C4-2B (cell line): ENCODE results near the gene IRS4.
A peak's percentile ranks its signal among the peaks of the same experiment; 100 is the strongest.

Experiments used
- H3K27ac ChIP-seq: fragments of 450-650 bp; 2 replicates; pipeline ENCODE4 v1.5.1; 2017
- ZFX ChIP-seq: fragments of 450-650 bp; IDR thresholded peaks from 2 replicates; pipeline ENCODE4 v1.6.1; 2017
- TF ChIP-seq, protein P1 (sequence below): fragments of 450-650 bp; conservative IDR thresholded peaks from 2 replicates; pipeline ENCODE4 v1.5.1; 2017; ENCODE audit warnings: mild to moderate bottlenecking

Gene IRS4

DNA sequence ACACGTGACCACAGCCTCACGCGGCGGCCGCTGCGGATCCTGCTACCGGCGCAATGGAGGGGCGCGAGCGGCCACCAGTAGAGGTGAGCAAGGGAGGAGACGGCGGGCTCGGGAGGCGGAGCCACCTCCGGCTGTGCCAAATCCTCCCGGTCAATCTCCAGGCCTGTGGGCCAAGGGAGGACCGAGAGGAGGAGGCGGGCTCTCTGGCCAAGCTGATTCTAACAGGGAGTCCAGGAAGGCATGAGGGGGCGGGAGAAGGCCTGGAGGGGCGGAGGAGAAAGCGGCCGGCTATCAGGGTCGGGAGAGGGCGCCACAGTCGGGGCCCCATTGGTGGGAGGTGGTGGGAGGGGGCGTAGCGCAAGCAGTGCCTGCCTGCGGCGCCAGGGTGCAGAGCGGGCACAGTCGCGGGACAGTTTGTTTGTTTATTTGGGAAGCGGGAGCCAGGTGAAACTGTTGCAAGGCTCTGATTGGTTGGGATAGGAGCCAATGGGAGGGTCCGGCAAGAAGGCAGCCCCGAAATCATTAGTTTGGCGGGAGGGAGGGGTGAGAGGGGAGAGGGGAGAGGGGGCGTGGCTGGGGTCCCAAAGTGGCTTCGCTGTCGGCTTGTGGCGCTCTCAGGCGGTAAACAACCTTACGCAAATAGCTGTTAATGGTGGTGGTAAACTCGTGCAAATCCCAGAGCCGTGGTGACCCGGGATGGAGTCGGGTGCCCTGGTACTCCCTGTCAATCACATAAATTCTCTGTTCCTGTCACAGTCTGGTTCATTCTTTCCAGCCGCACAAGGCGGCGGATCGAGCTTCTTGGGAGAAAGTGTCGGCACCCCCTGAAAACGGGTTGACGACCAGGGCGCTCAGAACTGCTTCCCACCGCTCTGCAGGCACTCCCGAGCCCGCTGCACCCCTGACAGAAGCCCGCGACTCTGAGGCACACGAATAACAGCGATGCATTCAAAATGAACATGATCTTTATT is at the start of gene IRS4:
Gene IRS4, minus strand, starts transcription at position 55 of the 971 bp plus-strand sequence.
- no peak within 1 kb of the TSS for H3K27ac ChIP-seq
- TF ChIP-seq ZFX: no peak
- TF ChIP-seq, protein P1, sequence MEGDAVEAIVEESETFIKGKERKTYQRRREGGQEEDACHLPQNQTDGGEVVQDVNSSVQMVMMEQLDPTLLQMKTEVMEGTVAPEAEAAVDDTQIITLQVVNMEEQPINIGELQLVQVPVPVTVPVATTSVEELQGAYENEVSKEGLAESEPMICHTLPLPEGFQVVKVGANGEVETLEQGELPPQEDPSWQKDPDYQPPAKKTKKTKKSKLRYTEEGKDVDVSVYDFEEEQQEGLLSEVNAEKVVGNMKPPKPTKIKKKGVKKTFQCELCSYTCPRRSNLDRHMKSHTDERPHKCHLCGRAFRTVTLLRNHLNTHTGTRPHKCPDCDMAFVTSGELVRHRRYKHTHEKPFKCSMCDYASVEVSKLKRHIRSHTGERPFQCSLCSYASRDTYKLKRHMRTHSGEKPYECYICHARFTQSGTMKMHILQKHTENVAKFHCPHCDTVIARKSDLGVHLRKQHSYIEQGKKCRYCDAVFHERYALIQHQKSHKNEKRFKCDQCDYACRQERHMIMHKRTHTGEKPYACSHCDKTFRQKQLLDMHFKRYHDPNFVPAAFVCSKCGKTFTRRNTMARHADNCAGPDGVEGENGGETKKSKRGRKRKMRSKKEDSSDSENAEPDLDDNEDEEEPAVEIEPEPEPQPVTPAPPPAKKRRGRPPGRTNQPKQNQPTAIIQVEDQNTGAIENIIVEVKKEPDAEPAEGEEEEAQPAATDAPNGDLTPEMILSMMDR: peak; percentile 13; the same call in 1 of the 2 replicates

- H3K27ac ChIP-seq: no peak overlapping the region
- TF ChIP-seq, protein P1: no peak
- TF ChIP-seq ZFX: no peak
These were observed 36.2 kb upstream of the IRS4 start for GRCh38 chrX:108772549-108772948.

DNA sequence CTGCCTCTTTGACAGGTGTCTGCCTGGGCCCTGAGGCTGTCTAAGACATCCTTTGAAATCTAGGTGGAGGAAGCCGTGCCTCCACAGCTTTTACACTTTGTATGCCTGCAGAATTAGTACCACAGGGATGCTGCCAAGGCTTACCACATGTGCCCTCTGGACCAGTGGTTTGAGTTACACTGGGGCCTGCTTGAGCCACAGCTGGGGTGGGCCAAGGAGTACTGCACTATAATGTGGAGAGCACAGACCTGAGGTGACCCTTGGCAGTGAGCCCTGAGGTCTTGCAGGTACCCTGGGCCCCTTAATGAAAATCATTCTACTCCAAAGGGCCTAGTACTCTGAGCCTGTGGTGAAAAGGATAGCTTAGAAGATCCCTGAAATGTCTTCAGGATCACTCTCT is 27.2 kb upstream of the IRS4 start:
- no peak overlapping the region for H3K27ac ChIP-seq
- TF ChIP-seq, protein P1: no peak
- TF ChIP-seq ZFX: no peak

- no peak overlapping the region for H3K27ac ChIP-seq
- TF ChIP-seq, protein P1: no peak
- no peak for TF ChIP-seq ZFX
These were observed 4.0 kb upstream of the IRS4 start for GRCh38 chrX:108740299-108740774.

DNA sequence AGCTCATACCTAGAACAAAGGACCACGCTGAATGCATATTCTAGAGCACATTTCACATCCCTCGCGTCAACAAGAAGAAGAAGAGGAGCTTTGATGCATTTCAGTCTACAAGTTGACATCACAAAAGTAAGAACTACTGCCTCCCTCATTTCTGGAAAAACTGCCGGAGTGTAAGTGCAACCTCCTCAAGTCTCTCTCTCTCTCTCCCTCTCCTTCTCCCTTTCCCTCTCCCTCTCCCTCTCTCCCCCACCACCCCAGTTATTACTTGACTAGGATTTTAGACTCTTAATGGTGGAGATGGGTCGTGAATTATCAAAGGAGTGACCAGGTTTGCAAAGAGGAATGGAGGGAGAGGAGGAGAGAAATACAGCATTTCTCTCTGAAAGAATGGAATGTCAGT is 1.4 kb upstream of the IRS4 start:
- no peak for TF ChIP-seq ZFX
- TF ChIP-seq, protein P1: no peak
- H3K27ac ChIP-seq: no peak overlapping the region

DNA sequence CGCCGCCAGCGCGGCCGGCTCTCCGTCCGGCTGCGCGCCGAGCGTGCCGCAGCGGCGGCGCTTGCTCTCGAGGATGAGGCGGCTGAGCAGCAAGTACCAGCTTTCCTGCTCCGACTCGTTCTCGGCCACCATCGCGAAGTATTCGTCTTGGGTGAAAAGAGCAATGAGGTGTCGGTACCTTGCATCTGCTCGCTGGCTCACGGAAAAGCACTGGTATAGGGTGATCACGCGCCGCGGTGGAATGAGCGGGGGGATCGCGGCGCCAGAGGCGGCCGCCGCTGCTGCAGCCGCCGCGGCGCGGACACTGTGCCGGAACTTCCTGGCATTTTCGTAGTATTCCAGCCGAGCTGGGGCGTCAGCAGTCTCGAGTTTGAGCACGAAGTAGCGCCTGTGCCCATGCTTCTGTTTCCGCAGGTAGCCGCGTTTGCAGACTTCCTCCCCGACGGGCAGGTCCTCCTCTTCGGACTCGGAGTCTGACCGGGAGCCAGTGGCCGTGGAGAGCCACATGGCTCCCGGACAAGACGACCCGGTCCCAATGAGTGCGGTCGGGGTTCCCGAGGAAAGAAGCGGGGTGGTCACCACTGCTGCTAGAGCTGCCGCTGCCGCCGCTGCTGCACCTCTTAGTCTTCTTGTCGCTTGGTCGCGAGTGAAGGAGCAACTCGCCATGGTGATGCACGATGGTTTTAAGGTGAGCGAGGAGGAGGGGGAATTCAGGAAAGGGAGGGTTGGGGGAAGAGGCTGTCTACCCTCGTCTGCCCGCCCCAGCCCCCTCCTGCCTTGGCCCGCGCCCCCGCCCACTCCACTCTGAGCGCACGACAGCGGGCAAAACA is 469 bp downstream of the IRS4 start:
- TF ChIP-seq, protein P1: no peak
- TF ChIP-seq ZFX: no peak
- no peak overlapping the region for H3K27ac ChIP-seq
